SK-N-SH treated with all-trans-retinoic acid at 6 μM for 48 hours (cell line): ENCODE results near the gene S1PR3.

Experiments used
- ATAC-seq: fragments of 200-7000 bp; cut with Tn5 transposase; 3 replicates; pipeline ENCODE4 v1.9.1; 2020; ENCODE audit warnings: mild to moderate bottlenecking, moderate library complexity
- BACH2 ChIP-seq: fragments of 250-450 bp; sonication (Bioruptor Pico); IDR thresholded peaks from 2 replicates; pipeline ENCODE4 v1.9.0; 2021; ENCODE audit warnings: mild to moderate bottlenecking, borderline replicate concordance
- CREB5 ChIP-seq: fragments of 250-450 bp; sonication (Bioruptor Pico); IDR thresholded peaks from 2 replicates; pipeline ENCODE4 v1.5.1; 2020; ENCODE audit warnings: low read depth, mild to moderate bottlenecking, moderate library complexity
- CSDC2 ChIP-seq: fragments of 250-450 bp; sonication (Bioruptor Pico); IDR thresholded peaks from 2 replicates; pipeline ENCODE4 v1.5.0; 2020; ENCODE audit warnings: mild to moderate bottlenecking, moderate library complexity
- CSRNP3 ChIP-seq: fragments of 250-450 bp; sonication (Bioruptor Pico); IDR thresholded peaks from 2 replicates; pipeline ENCODE4 v1.5.1; 2021; ENCODE audit warnings: mild to moderate bottlenecking, moderate library complexity
- ESRRG ChIP-seq: fragments of 250-450 bp; sonication (Bioruptor Pico); IDR thresholded peaks from 2 replicates; pipeline ENCODE4 v1.6.1; 2021; ENCODE audit warnings: mild to moderate bottlenecking
- GLIS3 ChIP-seq: fragments of 250-450 bp; sonication (Bioruptor Pico); IDR thresholded peaks from 2 replicates; pipeline ENCODE4 v1.5.0; 2020; ENCODE audit warnings: mild to moderate bottlenecking, moderate library complexity
- ISL1 ChIP-seq: fragments of 250-450 bp; sonication (Bioruptor Pico); IDR thresholded peaks from 2 replicates; pipeline ENCODE4 v2.1.2; 2022; ENCODE audit warnings: mild to moderate bottlenecking, moderate library complexity
- OSR1 ChIP-seq: fragments of 250-450 bp; sonication (Bioruptor Pico); IDR thresholded peaks from 2 replicates; pipeline ENCODE4 v1.8.0; 2022; ENCODE audit warnings: moderate library complexity, mild to moderate bottlenecking, inconsistent platforms
- POU6F1 ChIP-seq: fragments of 250-450 bp; sonication (Bioruptor Pico); IDR thresholded peaks from 2 replicates; pipeline ENCODE4 v1.8.0; 2021; ENCODE audit warnings: low read depth, mild to moderate bottlenecking, moderate library complexity, borderline replicate concordance
- RARB ChIP-seq: fragments of 250-450 bp; sonication (Bioruptor Pico); IDR thresholded peaks from 2 replicates; pipeline ENCODE4 v1.8.0; 2021; ENCODE audit warnings: mild to moderate bottlenecking, moderate library complexity
- SNAI2 ChIP-seq: fragments of 250-450 bp; sonication (Bioruptor Pico); IDR thresholded peaks from 2 replicates; pipeline ENCODE4 v1.5.0; 2020; ENCODE audit warnings: mild to moderate bottlenecking, moderate library complexity
- TCF4 ChIP-seq: fragments of 250-450 bp; sonication (Bioruptor Pico); IDR thresholded peaks from 2 replicates; pipeline ENCODE4 v1.8.0; 2021; ENCODE audit warnings: mild to moderate bottlenecking, moderate library complexity, borderline replicate concordance
- TOX ChIP-seq: fragments of 250-450 bp; sonication (Bioruptor Pico); IDR thresholded peaks from 2 replicates; pipeline ENCODE4 v1.8.0; 2021; ENCODE audit warnings: mild to moderate bottlenecking, moderate library complexity, borderline replicate concordance
- TSHZ2 ChIP-seq: fragments of 250-450 bp; sonication (Bioruptor Pico); IDR thresholded peaks from 2 replicates; pipeline ENCODE4 v1.5.0; 2020; ENCODE audit warnings: mild to moderate bottlenecking, moderate library complexity
- ZC3H10 ChIP-seq: fragments of 250-450 bp; sonication (Bioruptor Pico); IDR thresholded peaks from 2 replicates; pipeline ENCODE4 v1.5.1; 2021; ENCODE audit warnings: mild to moderate bottlenecking, moderate library complexity
- ZNF565 ChIP-seq: fragments of 450-650 bp; formaldehyde crosslinking; conservative IDR thresholded peaks from 2 replicates; pipeline ENCODE4 v1.5.0; 2020; ENCODE audit warnings: low read depth, mild to moderate bottlenecking, moderate library complexity
- ZNF70 ChIP-seq: fragments of 450-650 bp; formaldehyde crosslinking; IDR thresholded peaks from 2 replicates; pipeline ENCODE4 v1.5.0; 2020; ENCODE audit warnings: mild to moderate bottlenecking, moderate library complexity
- ZNF8 ChIP-seq: fragments of 450-650 bp; formaldehyde crosslinking; IDR thresholded peaks from 2 replicates; pipeline ENCODE4 v1.5.0; 2020; ENCODE audit warnings: mild to moderate bottlenecking, moderate library complexity

Gene S1PR3

GRCh38 chr9:88998911-88999310, 7.6 kb downstream of the S1PR3 start:
- TF ChIP-seq ISL1 = 0 out of 2 replicates have a peak, but pooled peaks have one; percentile 9
- 0 out of 2 replicates have a peak, but pooled peaks have one; percentile 11 for TF ChIP-seq SNAI2
- TF ChIP-seq RARB (CRISPR knock-in tag) = no peak
- peak; percentile 67 for ATAC-seq

- ATAC-seq = peak; percentile 12; the same call in 2 of the 3 replicates
- TF ChIP-seq TSHZ2 (CRISPR knock-in tag) (peak; percentile 68; the same call in 1 of the 2 replicates), CREB5 (CRISPR knock-in tag) (no peak)
These were observed 9.1 kb downstream of the S1PR3 start for GRCh38 chr9:89000371-89000781.

GRCh38 chr9:89000973-89001916, 10.0 kb downstream of the S1PR3 start:
- ATAC-seq = peak; percentile 88
- TF ChIP-seq TSHZ2 (CRISPR knock-in tag) = no peak
- no peak for TF ChIP-seq CREB5 (CRISPR knock-in tag)
- TF ChIP-seq SNAI2 = no peak
- no peak for TF ChIP-seq OSR1 (CRISPR knock-in tag)
- no peak for TF ChIP-seq ZNF70 (CRISPR knock-in tag)
- TF ChIP-seq TOX (CRISPR knock-in tag) = no peak
- no peak for TF ChIP-seq ZC3H10 (CRISPR knock-in tag)
- peak; percentile 24; the same call in 1 of the 2 replicates for TF ChIP-seq TCF4
- TF ChIP-seq POU6F1 = no peak

- ATAC-seq = no peak
- TF ChIP-seq BACH2 (CRISPR knock-in tag) = no peak
- no peak for TF ChIP-seq ZNF565
- TF ChIP-seq GLIS3 (CRISPR knock-in tag) = no peak
- no peak for TF ChIP-seq ESRRG (CRISPR knock-in tag)
- TF ChIP-seq ZNF70 (CRISPR knock-in tag) = no peak
- TF ChIP-seq ZNF8 (CRISPR knock-in tag) = no peak
- TF ChIP-seq CSDC2 (CRISPR knock-in tag) = no peak
- no peak for TF ChIP-seq TCF4
- no peak for TF ChIP-seq POU6F1
- TF ChIP-seq CSRNP3 (CRISPR knock-in tag) = no peak
- TF ChIP-seq TOX (CRISPR knock-in tag) = no peak
- no peak for TF ChIP-seq ZC3H10 (CRISPR knock-in tag)
These were observed 10.8 kb downstream of the S1PR3 start for GRCh38 chr9:89001917-89002540.
